Measurements from ENCODE around the gene BRMS1L. TPM values are rescaled to one million over a fixed set of nuclear protein-coding genes. Genes with fewer than 3 reads are reported as not detected.
"Not testable (repeated sequence)": the region's sequence is repeated elsewhere in the genome, so short reads cannot be mapped to it uniquely, and the experiment has no call there.

Gene BRMS1L
- total and polyA plus RNA-seq, 12 donors, result 4.3 to 27.6 (median 11.7) TPM

DNA sequence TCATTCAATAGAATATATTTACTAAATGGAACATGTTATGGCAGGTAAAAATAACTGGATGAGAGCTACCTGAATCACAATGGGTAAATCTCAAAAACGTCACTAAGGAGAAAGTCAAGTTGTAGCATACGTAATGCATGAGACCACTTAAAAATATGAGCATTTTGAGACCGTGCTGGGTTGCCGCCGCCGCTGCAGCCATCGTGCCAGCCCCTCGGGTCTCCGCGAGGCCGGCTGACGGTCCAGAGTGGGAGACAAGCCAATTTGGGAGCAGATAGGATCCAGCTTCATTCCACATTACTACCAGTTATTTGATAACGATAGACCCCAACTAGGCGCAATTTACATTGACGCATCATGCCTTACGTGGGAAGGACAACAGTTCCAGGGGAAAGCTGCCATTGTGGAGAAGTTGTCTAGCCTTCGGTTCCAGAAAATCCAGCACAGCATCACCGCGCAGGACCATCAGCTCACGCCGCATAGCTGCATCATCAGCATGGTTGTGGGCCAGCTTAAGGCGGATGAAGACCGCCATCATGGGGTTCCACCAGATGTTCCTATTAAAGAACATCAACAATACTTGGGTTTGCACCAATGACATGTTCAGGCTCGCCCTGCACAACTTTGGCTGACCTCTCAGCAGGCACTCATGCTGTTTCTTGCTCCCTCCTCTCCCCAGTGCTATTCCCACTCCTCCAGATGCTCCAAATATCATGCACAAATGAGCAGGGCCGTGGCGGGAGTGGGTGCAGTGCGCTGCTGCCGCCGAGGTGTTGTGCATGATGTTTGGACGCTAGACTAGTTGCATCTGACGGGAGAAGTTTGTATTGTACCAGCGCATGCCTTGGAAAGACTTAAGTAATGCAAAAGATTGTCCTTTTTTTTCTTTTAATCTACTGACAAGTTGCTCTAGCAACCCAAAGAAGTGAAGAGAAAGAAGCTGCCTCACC lies 6.3 kb upstream of the BRMS1L start:
- Histone ChIP-seq H3K9me3 (replicated peaks in 1 of 3) (no peaks in the 10 kb centered on the region), H3K27me3 (no peaks in the 10 kb centered on the region), H3K4me1 (replicated peaks in 1 of 2) (no peaks in the 10 kb centered on the region), H3K27ac (no peak overlapping the region), H3K4me3 (no peak overlapping the region), H3K36me3 (replicated peaks in 1 of 2) (no peaks in the 10 kb centered on the region)
- intact Hi-C loops (cut with DNase I), result no loop called here
- DNase-seq, result no peak
- WGBS, 4 donors, result 89 to 91% (median 91%) methylated on average over 25 to 32 of the region's 32 CpGs
- TF ChIP-seq, protein P1, sequence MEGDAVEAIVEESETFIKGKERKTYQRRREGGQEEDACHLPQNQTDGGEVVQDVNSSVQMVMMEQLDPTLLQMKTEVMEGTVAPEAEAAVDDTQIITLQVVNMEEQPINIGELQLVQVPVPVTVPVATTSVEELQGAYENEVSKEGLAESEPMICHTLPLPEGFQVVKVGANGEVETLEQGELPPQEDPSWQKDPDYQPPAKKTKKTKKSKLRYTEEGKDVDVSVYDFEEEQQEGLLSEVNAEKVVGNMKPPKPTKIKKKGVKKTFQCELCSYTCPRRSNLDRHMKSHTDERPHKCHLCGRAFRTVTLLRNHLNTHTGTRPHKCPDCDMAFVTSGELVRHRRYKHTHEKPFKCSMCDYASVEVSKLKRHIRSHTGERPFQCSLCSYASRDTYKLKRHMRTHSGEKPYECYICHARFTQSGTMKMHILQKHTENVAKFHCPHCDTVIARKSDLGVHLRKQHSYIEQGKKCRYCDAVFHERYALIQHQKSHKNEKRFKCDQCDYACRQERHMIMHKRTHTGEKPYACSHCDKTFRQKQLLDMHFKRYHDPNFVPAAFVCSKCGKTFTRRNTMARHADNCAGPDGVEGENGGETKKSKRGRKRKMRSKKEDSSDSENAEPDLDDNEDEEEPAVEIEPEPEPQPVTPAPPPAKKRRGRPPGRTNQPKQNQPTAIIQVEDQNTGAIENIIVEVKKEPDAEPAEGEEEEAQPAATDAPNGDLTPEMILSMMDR (IDR thresholded peaks at IDR 0.05), result no peak
- no peak for TF ChIP-seq POLR2A (IDR thresholded peaks at IDR 0.05)

DNA sequence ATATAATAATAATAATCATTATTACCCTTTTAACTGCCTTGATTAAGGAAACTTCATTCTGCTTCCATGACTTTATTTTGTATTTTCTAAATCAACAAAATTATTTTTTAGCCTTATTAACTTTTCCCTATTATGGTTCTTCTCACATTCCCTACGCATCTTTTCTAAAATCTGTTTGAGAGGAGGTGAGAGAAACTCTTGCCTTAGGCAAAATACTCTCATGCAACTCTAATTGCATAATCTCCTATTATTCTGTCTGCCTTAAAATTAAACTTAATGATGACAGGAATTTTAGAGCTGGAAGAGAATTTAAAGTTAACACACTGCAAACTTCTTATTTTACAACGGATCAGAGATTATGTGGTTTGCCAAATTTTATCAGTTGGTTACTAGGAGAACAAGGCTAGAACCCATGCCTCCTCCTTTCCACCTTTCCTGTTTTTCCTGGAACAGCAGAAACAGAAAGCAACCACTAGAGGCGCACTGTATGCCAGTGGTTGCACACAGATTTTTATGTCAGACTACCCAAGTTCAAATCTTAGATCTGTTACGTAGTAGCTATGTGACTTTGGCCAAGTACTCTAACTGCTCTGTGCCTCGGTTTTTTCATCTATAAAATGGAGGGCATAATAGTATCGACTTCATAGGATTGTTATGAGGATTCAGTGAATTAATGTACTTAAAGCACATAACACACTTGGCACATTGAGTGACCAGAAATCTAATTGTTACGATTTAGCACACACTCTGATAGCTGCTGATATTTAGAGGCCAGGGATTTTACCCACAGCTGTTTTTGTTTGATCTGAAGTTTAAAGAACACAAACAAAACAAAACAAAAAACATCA lies 4.3 kb upstream of the BRMS1L start:
- intact Hi-C loops (cut with DNase I), result no loop called here
- WGBS, 4 donors, result 29 to 35% (median 31%) methylated on average over 7 of the region's 7 CpGs
- no peak for TF ChIP-seq POLR2A (IDR thresholded peaks at IDR 0.05)
- TF ChIP-seq, protein P1 (IDR thresholded peaks at IDR 0.05), result peak; percentile 45 to 70 (median 52)

DNA sequence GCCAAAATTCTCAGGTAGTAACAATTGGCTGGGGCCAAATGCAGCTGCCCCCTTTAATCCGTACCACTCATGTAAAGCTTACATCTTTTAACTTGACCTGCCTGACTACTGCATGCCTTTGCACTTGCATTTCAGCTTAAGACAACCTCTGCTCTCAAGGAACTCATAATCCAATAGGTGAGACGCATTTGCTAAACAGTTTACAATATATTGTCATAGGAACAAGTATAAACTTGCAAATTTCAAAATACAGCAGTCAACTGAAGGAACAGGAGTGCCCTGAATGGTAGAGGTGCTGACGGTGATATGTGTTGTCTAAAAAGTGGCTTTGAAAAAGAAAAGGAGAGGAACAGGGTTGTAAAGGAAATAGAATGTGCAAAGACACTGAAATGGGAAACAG lies 3.6 kb upstream of the BRMS1L start:
- Histone ChIP-seq H3K36me3 (replicated peaks in 1 of 2) (no peaks in the 10 kb centered on the region), H3K27ac (no peak overlapping the region), H3K4me1 (replicated peaks in 1 of 2) (peaks cover 1 to 9% of the 10 kb centered on the region in 2 donors), H3K27me3 (no peaks in the 10 kb centered on the region), H3K4me3 (no peak overlapping the region), H3K9me3 (replicated peaks in 1 of 3) (no peaks in the 10 kb centered on the region)
- TF ChIP-seq, protein P1 (IDR thresholded peaks at IDR 0.05), result no peak
- no peak for TF ChIP-seq POLR2A (IDR thresholded peaks at IDR 0.05)
- intact Hi-C loops (cut with DNase I), result no loop called here
- DNase-seq, result no peak
- WGBS, 4 donors, result 85 to 89% (median 88%) methylated on average over 3 of the region's 3 CpGs

More for the DNA sequence above, 4.3 kb upstream of the BRMS1L start:
- H3K36me3 ChIP-seq (replicated peaks in 1 of 2), result no peaks in the 10 kb centered on the region
- no peaks in the 10 kb centered on the region for H3K27me3 ChIP-seq
- H3K4me1 ChIP-seq (replicated peaks in 1 of 2), result peaks cover 0 to 4% of the 10 kb centered on the region in 2 donors
- no peak overlapping the region for H3K27ac ChIP-seq
- peak in 1 of 7 donors; percentile 44 for DNase-seq
- H3K4me3 ChIP-seq, result no peak overlapping the region
- no peaks in the 10 kb centered on the region for H3K9me3 ChIP-seq (replicated peaks in 1 of 3)

DNA sequence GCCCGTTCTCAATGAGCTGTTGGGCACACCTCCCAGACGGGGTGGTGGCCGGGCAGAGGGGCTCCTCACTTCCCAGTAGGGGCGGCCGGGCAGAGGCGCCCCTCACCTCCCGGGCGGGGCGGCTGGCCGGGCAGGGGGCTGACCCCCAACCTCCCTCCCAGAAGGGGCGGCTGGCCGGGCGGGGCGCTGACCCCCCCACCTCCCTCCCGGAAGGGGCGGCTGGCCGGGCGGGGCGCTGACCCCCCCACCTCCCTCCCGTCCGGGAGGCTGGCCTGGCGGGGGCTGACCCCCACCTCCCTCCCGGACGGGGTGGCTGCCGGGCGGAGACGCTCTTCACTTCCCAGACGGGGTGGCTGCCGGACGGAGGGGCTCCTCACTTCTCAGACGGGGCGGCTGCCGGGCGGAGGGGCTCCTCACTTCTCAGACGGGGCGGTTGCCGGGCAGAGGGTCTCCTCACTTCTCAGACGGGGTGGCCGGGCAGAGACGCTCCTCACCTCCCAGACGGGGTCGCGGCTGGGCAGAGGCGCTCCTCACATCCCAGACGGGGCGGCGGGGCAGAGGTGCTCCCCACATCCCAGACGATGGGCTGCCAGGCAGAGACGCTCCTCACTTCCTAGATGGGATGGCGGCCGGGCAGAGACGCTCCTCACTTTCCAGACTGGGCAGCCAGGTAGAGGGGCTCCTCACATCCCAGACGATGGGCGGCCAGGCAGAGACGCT lies 1.5 kb upstream of the BRMS1L start:
- 77 to 90% (median 80%) methylated on average over 4 to 30 of the region's 55 CpGs; no CpG with 5 or more reads in 1 of the 4 donors for WGBS, 4 donors
- H3K4me3 ChIP-seq, result peak overlapping the region in 1 of 4 donors; percentile 92
- intact Hi-C loops (cut with DNase I), result not testable (repeated sequence)

More for the DNA sequence above, 1.5 kb upstream of the BRMS1L start:
- not testable (repeated sequence) for DNase-seq; H3K9me3 ChIP-seq (replicated peaks in 1 of 3); H3K36me3 ChIP-seq (replicated peaks in 1 of 2); H3K27ac ChIP-seq; H3K27me3 ChIP-seq
- H3K4me1 ChIP-seq (replicated peaks in 1 of 2), result peaks cover 5 to 19% of the 10 kb centered on the region in 2 donors

Measured in adrenal gland (tissue), 12 donors.